ENCODE results near the gene TNIK.

The TNIK gene

DNA sequence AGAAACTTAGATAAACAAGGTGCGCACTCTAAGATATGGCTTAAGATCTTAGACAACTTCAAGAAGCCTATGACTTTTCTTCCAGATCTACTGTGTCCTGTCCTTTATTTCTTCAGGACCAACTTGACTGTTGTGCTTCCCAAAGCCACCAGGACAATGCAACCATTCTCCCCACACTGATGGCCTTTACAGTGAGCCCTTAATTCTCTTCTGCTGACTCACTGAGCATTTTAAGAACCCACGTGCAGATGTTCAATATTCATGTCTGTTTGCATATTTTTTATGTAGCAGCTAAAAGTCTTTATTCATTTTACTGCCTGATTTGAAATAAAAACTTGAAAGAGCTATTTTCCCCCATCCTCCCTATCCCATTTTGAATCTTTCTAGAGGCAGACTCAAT lies 330.4 kb downstream of the TNIK start:
- TF ChIP-seq, protein P1, sequence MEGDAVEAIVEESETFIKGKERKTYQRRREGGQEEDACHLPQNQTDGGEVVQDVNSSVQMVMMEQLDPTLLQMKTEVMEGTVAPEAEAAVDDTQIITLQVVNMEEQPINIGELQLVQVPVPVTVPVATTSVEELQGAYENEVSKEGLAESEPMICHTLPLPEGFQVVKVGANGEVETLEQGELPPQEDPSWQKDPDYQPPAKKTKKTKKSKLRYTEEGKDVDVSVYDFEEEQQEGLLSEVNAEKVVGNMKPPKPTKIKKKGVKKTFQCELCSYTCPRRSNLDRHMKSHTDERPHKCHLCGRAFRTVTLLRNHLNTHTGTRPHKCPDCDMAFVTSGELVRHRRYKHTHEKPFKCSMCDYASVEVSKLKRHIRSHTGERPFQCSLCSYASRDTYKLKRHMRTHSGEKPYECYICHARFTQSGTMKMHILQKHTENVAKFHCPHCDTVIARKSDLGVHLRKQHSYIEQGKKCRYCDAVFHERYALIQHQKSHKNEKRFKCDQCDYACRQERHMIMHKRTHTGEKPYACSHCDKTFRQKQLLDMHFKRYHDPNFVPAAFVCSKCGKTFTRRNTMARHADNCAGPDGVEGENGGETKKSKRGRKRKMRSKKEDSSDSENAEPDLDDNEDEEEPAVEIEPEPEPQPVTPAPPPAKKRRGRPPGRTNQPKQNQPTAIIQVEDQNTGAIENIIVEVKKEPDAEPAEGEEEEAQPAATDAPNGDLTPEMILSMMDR (IDR thresholded peaks at IDR 0.05; ENCODE audit: extremely low read depth, insufficient read depth, missing control alignments) = no peak
- no peak for DNase-seq (ENCODE audit: low spot score)
- in situ Hi-C loops (cut with MboI; ENCODE audit: low pct_unique_long_range_greater_than_20kb, low sequenced_read_pairs, unreplicated experiment) = no loop called here

DNA sequence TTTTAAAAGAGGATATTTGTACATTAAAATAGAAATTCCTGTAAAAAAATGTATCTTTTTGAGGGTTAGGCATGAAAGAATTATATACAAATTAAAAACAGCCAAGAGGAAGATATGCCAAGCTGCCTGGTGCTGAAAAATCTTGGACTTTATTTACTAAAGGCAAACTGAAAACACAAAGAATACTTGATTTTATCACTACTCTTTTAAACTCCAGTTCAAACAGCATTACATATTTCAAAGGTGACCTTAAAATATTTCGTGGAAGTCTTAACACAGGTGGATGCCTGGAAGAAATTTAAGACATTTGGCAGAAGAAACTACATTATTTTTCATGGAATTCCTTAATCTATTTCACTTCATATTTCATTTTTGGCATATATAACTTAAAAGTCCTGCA lies 332.6 kb downstream of the TNIK start:
- DNase-seq (ENCODE audit: low spot score) = no peak
- TF ChIP-seq, protein P1 (IDR thresholded peaks at IDR 0.05; ENCODE audit: extremely low read depth, insufficient read depth, missing control alignments) = no peak
- in situ Hi-C loops (cut with MboI; ENCODE audit: low pct_unique_long_range_greater_than_20kb, low sequenced_read_pairs, unreplicated experiment) = no loop called here

DNA sequence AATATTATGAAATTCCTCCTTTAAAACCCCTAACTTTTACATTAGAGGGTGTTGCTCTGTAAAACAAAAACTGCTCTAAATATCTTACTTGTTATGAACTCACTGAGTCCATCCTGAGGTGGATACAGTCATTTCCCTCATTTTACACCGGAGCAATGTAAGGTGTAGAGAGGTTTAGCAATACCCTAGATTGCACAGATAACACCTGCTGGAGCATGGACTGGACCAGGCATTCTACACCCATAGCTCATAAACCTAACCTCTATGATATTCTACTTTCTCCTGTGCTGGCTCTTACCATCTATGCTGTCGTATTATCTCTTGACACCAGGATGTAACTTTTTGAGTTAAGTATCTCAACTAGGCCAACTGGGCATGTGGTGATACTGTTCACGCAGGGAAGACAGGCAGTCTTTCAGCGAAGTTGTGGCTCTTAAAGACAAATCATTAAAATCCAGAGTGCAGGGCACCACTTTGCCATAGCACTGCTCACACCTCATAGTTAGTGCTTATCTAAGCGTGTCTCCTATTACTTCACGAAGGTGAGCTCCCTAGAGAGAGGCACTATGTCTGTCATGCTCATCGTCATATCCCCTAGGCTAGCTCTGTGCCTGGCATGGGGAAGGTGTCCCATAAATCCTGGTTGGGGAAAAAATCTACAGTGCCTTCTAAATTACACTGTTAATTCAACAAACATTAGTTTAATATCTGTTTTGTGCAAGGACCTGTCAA lies 333.6 kb downstream of the TNIK start:
- in situ Hi-C loops (cut with MboI; ENCODE audit: low pct_unique_long_range_greater_than_20kb, low sequenced_read_pairs, unreplicated experiment) = no loop called here
- DNase-seq (ENCODE audit: low spot score) = no peak
- TF ChIP-seq, protein P1 (IDR thresholded peaks at IDR 0.05; ENCODE audit: extremely low read depth, insufficient read depth, missing control alignments) = no peak

DNA sequence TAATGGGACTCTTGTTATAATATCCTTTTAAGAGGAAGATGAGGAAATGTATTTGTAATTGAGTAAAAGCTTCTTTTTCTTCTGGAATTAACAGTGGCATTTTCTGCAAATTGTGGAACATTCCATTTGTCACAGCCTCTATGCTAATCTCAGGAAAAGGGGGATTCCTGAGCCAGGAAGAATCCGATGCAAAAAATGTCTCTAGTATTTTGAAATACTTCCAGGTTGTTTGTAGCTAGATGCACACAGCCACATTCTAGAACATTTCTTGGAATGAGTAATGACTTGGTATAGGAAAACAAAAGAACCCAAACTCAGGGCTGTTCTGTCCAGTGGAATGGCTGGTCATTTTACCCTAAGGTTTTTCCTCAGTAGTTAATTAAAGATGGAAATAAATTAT lies 335.2 kb downstream of the TNIK start:
- in situ Hi-C loops (cut with MboI; ENCODE audit: low pct_unique_long_range_greater_than_20kb, low sequenced_read_pairs, unreplicated experiment) = no loop called here
- DNase-seq (ENCODE audit: low spot score) = no peak
- TF ChIP-seq, protein P1 (IDR thresholded peaks at IDR 0.05; ENCODE audit: extremely low read depth, insufficient read depth, missing control alignments) = no peak

DNA sequence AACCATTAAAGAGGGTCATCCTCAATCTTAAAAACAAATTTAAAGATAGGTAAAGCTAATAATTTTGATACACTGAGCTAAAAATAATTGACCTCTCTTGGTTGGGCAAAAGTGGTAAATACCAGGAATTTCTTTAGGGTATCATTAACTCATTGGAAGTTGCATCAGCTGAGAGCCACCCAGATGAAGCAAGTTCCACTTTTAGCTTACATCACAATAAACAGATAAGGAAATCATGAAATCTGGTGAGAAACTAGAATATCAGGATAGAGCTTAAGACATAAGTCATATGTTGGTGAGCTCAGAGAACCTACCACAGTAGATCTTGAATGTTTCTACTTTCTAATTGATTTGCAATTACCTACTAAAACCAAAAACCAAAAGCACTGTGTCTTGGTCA lies 336.3 kb downstream of the TNIK start:
- DNase-seq (ENCODE audit: low spot score) = no peak
- TF ChIP-seq, protein P1 (IDR thresholded peaks at IDR 0.05; ENCODE audit: extremely low read depth, insufficient read depth, missing control alignments) = no peak
- in situ Hi-C loops (cut with MboI; ENCODE audit: low pct_unique_long_range_greater_than_20kb, low sequenced_read_pairs, unreplicated experiment) = no loop called here

DNA sequence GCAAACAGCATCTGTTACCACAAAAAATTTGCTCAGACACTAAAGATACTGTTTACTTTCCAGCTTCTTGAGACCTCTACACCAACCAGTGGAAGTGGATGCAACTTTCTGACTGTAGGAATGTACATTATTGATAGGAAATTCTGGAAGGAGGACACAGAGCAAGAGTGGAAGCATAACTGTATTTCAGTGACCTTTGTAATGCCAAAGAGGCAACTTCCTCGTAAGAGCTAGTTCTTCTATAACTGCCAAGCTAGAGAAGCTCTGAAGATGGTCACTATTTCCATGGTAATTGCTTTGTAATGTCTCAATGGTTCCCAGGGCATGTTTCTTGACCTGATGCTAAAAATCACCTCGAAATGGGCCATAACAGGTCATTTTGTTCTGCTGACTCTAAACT lies 337.3 kb downstream of the TNIK start:
- no peak for DNase-seq (ENCODE audit: low spot score)
- in situ Hi-C loops (cut with MboI; ENCODE audit: low pct_unique_long_range_greater_than_20kb, low sequenced_read_pairs, unreplicated experiment) = no loop called here
- TF ChIP-seq, protein P1 (IDR thresholded peaks at IDR 0.05; ENCODE audit: extremely low read depth, insufficient read depth, missing control alignments) = no peak
